Upper lobe of left lung (tissue), 4 donors: ENCODE measurements around the gene ANKS1A.

ENCODE experiments used
- EP300 ChIP-seq, 4 donors: sonication (generic); formaldehyde crosslinking; IDR thresholded peaks; one replicate each; pipeline ENCODE4 v1.5.1; 2017; ENCODE audit warnings: antibody characterized with exemption in 4 of 4, control low read depth in 2 of 4
- TF ChIP-seq, protein P1 (sequence below), 6 experiments: fragments of 450-650 bp in 4 of 6; fragments of 200-600 bp in 2 of 6; sonication (generic) in 2 of 6; IDR thresholded peaks; one replicate each; pipeline ENCODE4 v1.5.1; 2016 to 2019; ENCODE audit warnings: antibody characterized with exemption in 6 of 6

DNA sequence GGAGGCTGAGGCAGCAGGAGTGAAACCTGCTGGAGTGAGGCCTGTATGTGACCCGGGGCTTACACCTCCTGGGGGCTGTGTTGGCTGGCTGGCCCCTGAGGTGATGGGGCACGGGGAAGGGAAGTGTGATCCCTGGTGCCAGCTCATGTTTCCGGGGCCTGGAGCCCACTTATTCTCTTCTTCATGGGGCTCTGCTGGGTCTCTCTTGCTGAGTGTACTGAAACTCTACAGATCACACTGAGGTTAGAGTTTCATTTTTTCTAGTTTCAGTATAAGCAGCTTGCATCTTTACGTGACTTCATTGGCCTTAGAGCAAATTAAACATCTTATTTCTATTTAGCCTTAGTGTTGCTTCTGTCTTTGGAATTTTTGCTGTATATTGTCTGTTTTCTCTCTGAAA lies 96.2 kb downstream of the ANKS1A start:
- no peak for TF ChIP-seq EP300 (IDR thresholded peaks at IDR 0.05)
- TF ChIP-seq, protein P1, sequence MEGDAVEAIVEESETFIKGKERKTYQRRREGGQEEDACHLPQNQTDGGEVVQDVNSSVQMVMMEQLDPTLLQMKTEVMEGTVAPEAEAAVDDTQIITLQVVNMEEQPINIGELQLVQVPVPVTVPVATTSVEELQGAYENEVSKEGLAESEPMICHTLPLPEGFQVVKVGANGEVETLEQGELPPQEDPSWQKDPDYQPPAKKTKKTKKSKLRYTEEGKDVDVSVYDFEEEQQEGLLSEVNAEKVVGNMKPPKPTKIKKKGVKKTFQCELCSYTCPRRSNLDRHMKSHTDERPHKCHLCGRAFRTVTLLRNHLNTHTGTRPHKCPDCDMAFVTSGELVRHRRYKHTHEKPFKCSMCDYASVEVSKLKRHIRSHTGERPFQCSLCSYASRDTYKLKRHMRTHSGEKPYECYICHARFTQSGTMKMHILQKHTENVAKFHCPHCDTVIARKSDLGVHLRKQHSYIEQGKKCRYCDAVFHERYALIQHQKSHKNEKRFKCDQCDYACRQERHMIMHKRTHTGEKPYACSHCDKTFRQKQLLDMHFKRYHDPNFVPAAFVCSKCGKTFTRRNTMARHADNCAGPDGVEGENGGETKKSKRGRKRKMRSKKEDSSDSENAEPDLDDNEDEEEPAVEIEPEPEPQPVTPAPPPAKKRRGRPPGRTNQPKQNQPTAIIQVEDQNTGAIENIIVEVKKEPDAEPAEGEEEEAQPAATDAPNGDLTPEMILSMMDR (IDR thresholded peaks at IDR 0.05) = no peak
